ENCODE measurements around the gene ZNF429.
"Not testable (repeated sequence)": the region's sequence is repeated elsewhere in the genome, so short reads cannot be mapped to it uniquely, and the experiment has no call there.

ZNF429 gene

GRCh38 chr19:21590867-21591266 lies 85.5 kb downstream of the ZNF429 start:
- no peak for DNase-seq (ENCODE audit: low read depth)

- no peak for DNase-seq (ENCODE audit: low read depth)
Measured at GRCh38 chr19:21593008-21593481, 87.6 kb downstream of the ZNF429 start.

DNA sequence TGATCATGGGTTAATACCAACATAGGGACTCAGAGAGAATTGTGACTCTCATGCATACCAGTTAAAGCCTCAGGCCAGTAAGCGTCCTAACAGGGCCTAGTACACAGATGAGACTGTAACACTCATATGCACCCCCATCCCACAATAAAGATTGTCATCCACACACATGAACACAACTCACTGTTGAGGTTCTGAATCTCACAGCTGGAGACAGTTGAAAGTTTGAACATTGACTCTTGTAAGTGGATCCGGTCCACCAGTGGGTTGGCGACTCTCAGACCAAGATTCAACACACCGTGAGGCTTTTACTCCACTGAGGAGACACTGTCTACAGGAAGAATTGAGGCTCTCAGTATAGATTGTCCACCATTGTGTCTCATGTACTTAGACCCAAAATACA lies 88.1 kb downstream of the ZNF429 start:
- no peak for DNase-seq (ENCODE audit: low read depth)

DNA sequence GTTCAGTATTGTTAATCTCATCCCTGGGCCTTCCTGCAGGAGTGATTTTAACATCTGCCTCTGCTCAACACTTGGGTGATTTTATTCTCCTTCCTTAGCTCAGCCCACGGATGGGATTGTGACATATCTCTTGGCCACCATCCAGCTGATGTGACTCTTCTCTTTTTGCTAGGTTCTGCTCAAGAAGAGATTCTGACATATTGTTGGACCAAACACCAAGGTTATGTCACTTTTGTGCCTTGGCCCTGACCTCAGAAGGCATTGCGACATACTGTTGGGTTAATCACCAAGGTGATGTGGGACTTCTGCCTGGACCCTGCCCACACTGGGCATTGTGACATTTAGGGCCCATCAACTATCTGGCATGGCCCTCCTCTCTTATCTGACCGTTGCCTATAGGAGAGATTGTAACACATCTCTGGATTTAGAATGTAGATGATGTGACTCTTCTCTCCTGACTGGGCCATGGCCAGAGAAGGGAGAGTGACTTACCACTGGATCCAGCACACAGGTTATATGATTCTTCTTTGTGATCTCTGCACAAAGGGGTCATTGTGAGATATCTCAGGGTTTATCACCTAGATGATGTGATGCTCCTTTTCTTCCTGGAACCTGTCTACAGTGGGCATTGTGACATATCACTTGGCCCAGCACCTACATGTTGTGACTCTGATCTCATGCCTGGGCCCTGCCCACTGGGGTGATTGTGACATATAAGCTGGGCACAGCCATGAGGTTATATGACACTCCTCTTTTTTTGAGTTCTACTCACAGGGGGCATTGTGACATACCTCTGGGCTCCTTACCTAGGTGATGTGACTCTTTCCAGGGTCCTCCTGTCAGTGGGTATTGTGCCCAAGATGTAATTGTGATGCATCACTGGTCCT lies 88.8 kb downstream of the ZNF429 start:
- no peak for DNase-seq (ENCODE audit: low read depth)

GRCh38 chr19:21595185-21595584 lies 89.8 kb downstream of the ZNF429 start:
- DNase-seq (ENCODE audit: low read depth), result no peak

- no peak for DNase-seq (ENCODE audit: low read depth)
Measured at GRCh38 chr19:21602082-21602658, 96.8 kb downstream of the ZNF429 start.

DNA sequence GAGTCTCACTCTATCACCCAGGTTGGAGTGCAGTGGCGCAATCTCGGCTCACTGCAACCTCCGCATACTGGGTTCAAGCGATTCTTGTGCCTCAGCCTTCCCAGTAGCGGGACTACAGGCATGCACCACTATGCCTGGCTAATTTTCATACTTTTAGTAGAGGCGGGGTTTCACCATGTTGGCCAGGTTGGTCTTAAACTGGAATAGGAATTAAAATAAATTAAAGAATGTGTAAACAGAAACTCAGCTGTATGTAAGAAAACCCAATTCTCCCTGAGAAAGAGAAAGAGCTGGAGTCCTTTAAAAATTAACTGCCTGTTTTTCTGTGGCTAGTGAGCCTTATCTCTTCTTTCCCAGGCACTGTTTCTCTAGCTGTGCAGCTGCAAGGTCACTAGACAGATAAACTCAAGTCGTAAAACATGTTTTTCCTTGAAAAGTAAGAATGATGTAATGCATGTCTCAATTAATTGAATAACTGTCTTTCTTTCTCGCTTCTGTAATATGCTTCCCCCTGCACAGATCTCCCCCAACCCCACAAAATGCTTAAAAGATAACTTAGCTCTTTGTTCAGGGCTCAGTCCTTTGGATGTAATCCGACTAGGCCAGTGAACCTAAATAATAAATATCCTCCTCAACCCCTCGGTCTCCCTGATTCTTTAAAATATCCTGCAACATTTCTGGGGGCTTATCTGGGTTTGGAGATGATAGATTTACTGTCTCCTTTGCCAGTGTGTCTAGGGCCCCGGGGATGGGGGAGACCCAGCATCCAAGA lies 97.4 kb downstream of the ZNF429 start:
- DNase-seq (ENCODE audit: low read depth), result not testable (repeated sequence)

DNA sequence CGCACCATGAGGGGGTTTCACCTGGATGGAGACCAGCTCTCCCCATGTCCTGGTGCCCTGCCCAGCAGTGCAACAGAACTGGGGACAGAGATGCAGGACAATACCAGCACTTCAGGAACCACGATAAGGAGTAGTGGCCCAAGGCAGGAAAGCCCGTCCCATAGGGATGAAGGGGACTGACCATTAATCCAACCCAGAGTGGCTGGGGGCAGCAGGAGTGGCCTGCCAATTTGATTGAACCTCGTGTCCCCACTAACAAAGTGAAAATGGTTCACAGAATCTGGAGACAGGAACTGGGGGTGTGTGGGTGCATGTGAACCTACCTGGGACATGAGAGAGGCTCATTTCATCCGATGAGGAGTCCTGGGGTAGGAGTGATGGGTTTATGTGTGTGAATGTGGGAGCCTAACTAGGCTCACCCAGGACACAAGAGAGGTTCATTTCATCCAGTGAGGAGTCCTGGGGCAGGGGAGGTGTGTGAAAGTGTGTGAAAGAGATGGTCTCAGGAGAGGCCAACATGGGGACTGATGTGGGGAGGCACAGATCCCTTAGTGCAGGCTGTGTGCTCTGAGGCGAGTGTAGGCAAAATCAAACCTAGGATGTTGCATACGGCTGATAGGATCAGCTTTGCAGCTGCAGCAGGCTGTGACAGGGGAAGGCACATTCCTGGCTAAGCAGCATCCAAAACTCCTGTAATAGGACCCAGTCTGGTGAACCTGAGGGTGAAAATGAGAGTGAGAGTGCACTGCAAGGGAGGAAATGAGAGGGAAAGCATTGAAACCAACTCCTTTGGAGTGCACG lies 98.2 kb downstream of the ZNF429 start:
- DNase-seq (ENCODE audit: low read depth), result no peak

DNA sequence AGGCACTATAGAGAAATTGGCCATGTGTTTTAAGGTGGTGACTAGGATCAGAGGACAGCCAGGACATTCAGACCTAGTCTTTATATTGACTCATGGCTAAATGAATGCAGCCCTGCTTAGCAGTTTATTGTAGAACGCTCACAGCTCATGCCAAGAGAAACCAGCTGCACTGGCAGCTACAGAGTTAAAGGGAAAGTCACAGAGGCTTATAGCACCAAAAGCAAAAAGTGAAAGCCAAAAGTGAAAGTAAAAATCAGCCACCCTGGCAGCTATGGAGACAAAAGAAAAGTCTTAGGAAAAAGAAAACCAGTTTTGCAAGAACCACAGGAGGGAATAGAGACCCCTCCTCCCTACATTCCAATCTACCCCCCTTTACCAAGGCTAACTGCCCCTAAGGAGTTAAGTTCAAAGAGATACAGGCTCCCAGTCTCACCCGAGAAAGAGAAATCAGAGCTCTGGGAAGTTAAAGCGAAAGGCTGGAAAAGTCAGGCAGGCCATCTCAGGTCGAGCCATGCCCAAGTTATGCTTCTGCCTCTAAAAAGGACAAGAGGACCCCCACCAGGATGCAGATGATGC lies 99.0 kb downstream of the ZNF429 start:
- no peak for DNase-seq (ENCODE audit: low read depth)
